ENCODE data around the gene C22orf23. TPM values are rescaled to one million over a fixed set of nuclear protein-coding genes. Genes with fewer than 3 reads are reported as not detected.

Gene C22orf23
- total and polyA plus RNA-seq, 9 donors, result 0.28 to 2.6 (median 0.77) TPM

DNA sequence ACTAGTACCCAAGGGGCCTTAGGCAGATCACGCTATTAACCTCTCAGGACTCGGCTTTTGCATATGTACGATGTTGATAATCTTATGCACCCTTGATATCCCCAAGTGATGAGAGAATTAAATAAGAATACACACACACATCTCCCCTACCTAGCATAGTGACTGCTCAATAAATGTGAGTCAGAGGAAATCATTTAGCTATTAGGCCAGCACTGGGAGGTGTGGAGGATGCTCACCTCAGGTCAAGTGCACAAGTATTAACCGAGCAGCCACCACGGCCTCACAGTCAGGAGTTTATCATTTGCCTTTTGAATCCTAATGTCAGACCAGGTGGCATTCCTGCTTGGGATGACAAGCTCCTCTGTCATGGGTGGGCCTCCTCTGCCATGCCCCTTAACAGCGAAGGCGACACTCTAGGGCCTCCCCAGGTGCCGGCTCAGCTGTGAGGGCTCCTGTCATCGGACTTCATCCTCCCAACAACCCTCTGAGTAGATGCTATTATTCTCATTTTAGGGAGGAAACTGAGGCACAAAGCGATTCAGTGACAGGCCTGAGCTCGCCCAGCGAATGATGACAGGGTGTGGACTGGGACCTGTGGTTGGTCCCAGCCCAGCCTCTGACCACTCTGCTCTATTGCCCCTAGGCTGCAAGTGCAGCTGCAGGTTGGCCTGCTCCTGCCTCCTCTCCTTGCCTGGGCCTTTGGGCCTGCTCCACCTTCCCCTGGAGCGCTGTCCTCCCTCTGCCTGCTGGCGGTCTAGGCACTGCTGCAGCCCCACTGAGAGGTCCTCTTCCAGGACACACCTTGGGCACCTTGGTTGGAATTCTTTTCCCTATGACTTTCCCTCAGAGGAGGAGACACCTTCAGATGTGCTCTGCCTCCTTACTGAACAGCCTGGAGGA lies 36.0 kb upstream of the C22orf23 start:
- WGBS, 3 donors, result 88 to 93% (median 89%) methylated on average over 14 of the region's 14 CpGs
- no peak overlapping the region for H3K4me3 ChIP-seq
- H3K4me1 ChIP-seq (ENCODE audit: insufficient read depth), result no peaks in the 10 kb centered on the region
- H3K9me3 ChIP-seq, result no peaks in the 10 kb centered on the region
- intact Hi-C loops (cut with DNase I), result loop anchor here in 1 of 4 donors (5.0 kb wide), 1 partner anchor 662 kb away; no protein-coding TSS in a partner anchor
- TF ChIP-seq EP300 (IDR thresholded peaks at IDR 0.05) (no peak), POLR2A (IDR thresholded peaks at IDR 0.05) (no peak)
- TF ChIP-seq, protein P1, sequence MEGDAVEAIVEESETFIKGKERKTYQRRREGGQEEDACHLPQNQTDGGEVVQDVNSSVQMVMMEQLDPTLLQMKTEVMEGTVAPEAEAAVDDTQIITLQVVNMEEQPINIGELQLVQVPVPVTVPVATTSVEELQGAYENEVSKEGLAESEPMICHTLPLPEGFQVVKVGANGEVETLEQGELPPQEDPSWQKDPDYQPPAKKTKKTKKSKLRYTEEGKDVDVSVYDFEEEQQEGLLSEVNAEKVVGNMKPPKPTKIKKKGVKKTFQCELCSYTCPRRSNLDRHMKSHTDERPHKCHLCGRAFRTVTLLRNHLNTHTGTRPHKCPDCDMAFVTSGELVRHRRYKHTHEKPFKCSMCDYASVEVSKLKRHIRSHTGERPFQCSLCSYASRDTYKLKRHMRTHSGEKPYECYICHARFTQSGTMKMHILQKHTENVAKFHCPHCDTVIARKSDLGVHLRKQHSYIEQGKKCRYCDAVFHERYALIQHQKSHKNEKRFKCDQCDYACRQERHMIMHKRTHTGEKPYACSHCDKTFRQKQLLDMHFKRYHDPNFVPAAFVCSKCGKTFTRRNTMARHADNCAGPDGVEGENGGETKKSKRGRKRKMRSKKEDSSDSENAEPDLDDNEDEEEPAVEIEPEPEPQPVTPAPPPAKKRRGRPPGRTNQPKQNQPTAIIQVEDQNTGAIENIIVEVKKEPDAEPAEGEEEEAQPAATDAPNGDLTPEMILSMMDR (IDR thresholded peaks at IDR 0.05), result no peak
- H3K27me3 ChIP-seq, result no peaks in the 10 kb centered on the region
- no peaks in the 10 kb centered on the region for H3K36me3 ChIP-seq
- no peak for DNase-seq
- H3K27ac ChIP-seq, result no peak overlapping the region

DNA sequence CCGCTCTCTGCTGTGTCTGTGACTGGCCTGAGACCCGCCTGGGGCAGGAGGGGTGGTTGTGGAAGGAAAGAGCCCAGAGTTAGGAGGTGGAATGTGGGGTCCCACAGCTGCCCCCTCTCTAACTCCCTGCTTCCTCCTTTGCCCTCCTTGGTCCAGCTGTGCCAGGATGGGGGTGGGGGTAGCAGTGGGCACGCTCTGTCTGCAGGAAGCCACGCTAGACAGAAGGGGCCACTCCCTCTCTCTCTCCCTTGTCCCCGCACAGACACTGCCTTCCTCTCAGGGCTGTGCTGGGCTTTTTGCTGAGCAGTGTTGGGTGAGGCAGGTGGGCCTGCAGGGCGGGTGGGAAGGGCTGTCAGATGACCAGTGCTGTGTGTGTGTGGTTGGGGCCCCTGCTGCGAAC lies 33.0 kb upstream of the C22orf23 start:
- TF ChIP-seq POLR2A (IDR thresholded peaks at IDR 0.05) (no peak), EP300 (IDR thresholded peaks at IDR 0.05) (no peak)
- TF ChIP-seq, protein P1 (IDR thresholded peaks at IDR 0.05), result no peak
- intact Hi-C loops (cut with DNase I), result no loop called here
- no peaks in the 10 kb centered on the region for H3K4me1 ChIP-seq (ENCODE audit: insufficient read depth)
- WGBS, 3 donors, result 83 to 92% (median 91%) methylated on average over 7 of the region's 7 CpGs
- no peak overlapping the region for H3K4me3 ChIP-seq
- no peak for DNase-seq
- no peaks in the 10 kb centered on the region for H3K36me3 ChIP-seq
- no peak overlapping the region for H3K27ac ChIP-seq
- no peaks in the 10 kb centered on the region for H3K9me3 ChIP-seq
- H3K27me3 ChIP-seq, result no peaks in the 10 kb centered on the region

DNA sequence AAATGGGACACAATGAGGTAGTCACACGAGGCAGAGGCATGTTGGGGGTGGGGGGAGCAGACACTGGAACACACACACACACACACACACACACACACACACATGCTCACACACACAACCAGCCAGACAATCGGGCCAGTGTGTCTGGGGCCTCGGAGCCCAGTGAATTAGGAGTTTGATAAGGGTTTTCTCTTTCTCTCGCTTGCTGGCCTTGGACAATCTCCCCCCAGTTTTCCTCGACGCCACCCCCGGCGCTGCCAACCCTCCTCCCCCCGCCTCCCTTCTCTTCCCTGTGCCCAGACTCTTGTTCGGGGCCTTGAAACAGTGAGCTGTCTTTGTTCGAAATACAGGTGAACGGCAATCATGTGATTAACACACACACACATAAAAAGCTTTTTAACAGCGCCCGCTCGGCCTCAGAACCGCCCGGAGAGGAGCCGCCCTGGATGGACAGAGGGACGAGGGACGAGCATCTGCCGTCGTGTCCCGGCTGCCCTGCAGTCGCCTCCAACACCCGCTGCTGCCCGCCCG lies 32.4 kb upstream of the C22orf23 start:
- H3K4me1 ChIP-seq (ENCODE audit: insufficient read depth), result no peaks in the 10 kb centered on the region
- no peaks in the 10 kb centered on the region for H3K9me3 ChIP-seq
- TF ChIP-seq POLR2A (IDR thresholded peaks at IDR 0.05) (no peak), EP300 (IDR thresholded peaks at IDR 0.05) (no peak)
- TF ChIP-seq, protein P1 (IDR thresholded peaks at IDR 0.05), result no peak
- no peaks in the 10 kb centered on the region for H3K27me3 ChIP-seq
- H3K27ac ChIP-seq, result no peak overlapping the region
- DNase-seq, result no peak
- no peaks in the 10 kb centered on the region for H3K36me3 ChIP-seq
- intact Hi-C loops (cut with DNase I), result no loop called here
- no peak overlapping the region for H3K4me3 ChIP-seq
- 80 to 86% (median 83%) methylated on average over 27 of the region's 27 CpGs for WGBS, 3 donors

DNA sequence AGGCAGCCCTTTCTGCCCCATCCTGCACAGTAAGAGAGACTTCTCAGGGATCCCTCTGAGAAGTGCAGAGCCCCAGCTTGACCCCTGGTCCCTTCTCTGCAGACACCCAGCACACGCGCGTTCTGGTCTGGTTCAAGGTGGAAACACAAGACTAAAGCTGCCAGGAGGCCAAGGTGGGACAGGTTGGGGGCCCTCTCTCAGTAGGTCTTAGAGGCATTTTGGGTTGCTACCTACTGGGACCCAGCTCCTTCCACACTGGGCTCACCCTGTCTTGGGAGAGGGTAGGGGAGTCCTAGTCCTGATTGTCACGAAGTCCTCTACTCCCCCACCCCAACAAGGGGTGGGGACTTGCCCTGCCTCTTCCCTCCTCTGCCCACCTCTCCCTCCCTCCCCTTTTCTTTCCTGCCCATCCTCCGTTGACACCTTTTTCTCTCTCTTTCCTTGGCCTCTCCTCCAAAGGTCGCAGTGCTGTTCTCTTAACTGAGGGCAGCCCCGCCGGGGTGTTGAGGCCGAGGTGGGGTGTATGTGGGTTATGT lies 31.7 kb upstream of the C22orf23 start:
- no peak overlapping the region for H3K4me3 ChIP-seq
- H3K27ac ChIP-seq, result no peak overlapping the region
- 78 to 85% (median 79%) methylated on average over 9 of the region's 9 CpGs for WGBS, 3 donors

More for the DNA sequence above, 31.7 kb upstream of the C22orf23 start:
- TF ChIP-seq POLR2A (IDR thresholded peaks at IDR 0.05) (no peak), EP300 (IDR thresholded peaks at IDR 0.05) (no peak)
- TF ChIP-seq, protein P1 (IDR thresholded peaks at IDR 0.05), result no peak
- no peaks in the 10 kb centered on the region for H3K9me3 ChIP-seq
- no peaks in the 10 kb centered on the region for H3K4me1 ChIP-seq (ENCODE audit: insufficient read depth)
- no peaks in the 10 kb centered on the region for H3K36me3 ChIP-seq
- intact Hi-C loops (cut with DNase I), result no loop called here
- H3K27me3 ChIP-seq, result no peaks in the 10 kb centered on the region
- no peak for DNase-seq

All from ovary (tissue), 9 donors.